Body of pancreas (tissue), 4 donors: ENCODE data around the gene GSTO2.

Experiments
- POLR2A ChIP-seq, 3 donors: fragments of 450-650 bp; IDR thresholded peaks; one replicate each; pipeline ENCODE4 v1.6.1; 2016; ENCODE audit warnings: antibody characterized with exemption in 3 of 3, mild to moderate bottlenecking in 2 of 3
- TF ChIP-seq, protein P1 (sequence below), 7 experiments: fragments of 450-650 bp in 4 of 7; fragments of 200-600 bp in 3 of 7; sonication (generic) in 3 of 7; IDR thresholded peaks; one replicate each; pipeline ENCODE4 v1.5.1; 2016 to 2019; ENCODE audit warnings: antibody characterized with exemption in 7 of 7

GRCh38 chr10:104348601-104349000 is 79.6 kb downstream of the GSTO2 start:
- TF ChIP-seq, protein P1, sequence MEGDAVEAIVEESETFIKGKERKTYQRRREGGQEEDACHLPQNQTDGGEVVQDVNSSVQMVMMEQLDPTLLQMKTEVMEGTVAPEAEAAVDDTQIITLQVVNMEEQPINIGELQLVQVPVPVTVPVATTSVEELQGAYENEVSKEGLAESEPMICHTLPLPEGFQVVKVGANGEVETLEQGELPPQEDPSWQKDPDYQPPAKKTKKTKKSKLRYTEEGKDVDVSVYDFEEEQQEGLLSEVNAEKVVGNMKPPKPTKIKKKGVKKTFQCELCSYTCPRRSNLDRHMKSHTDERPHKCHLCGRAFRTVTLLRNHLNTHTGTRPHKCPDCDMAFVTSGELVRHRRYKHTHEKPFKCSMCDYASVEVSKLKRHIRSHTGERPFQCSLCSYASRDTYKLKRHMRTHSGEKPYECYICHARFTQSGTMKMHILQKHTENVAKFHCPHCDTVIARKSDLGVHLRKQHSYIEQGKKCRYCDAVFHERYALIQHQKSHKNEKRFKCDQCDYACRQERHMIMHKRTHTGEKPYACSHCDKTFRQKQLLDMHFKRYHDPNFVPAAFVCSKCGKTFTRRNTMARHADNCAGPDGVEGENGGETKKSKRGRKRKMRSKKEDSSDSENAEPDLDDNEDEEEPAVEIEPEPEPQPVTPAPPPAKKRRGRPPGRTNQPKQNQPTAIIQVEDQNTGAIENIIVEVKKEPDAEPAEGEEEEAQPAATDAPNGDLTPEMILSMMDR (IDR thresholded peaks at IDR 0.05): no peak
- TF ChIP-seq POLR2A (IDR thresholded peaks at IDR 0.05): no peak
